Left renal cortex interstitium (tissue), 4 donors: ENCODE measurements around the gene BOC. TPM values are rescaled to one million over a fixed set of nuclear protein-coding genes. Genes with fewer than 3 reads are reported as not detected.

ENCODE experiments used
- DNase-seq, 4 donors: peaks; one replicate each; pipeline ENCODE4 v3.0.0-alpha.2; 2013; ENCODE audit warnings: low read depth in 4 of 4, low spot score in 2 of 4, missing footprints in 1 of 4
- polyA plus RNA-seq, 4 donors: library from polyadenylated mRNA; unstranded; fragments of 120-200 nt; gene quantifications; one replicate each; pipeline ENCODE4 v1.2.1, GENCODE V29; 2013; ENCODE audit not compliant: insufficient read length in 4 of 4

The BOC gene
- polyA plus RNA-seq, 4 donors, result 22.9 to 38.1 (median 30.0) TPM

- DNase-seq, result no peak
Observed at GRCh38 chr3:113222451-113223086, 11.2 kb downstream of the BOC start.

- no peak for DNase-seq
Observed at GRCh38 chr3:113223475-113224281, 12.3 kb downstream of the BOC start.

GRCh38 chr3:113225286-113225685 is 13.9 kb downstream of the BOC start:
- DNase-seq, result no peak

GRCh38 chr3:113226491-113226890 is 15.1 kb downstream of the BOC start:
- no peak for DNase-seq

- DNase-seq, result no peak
Observed at GRCh38 chr3:113227146-113227545, 15.8 kb downstream of the BOC start.

- DNase-seq, result no peak
Observed at GRCh38 chr3:113228498-113229286, 17.3 kb downstream of the BOC start.

GRCh38 chr3:113231391-113231790 is 20.0 kb downstream of the BOC start:
- no peak for DNase-seq

- DNase-seq, result no peak
Observed at GRCh38 chr3:113231827-113232253, 20.5 kb downstream of the BOC start.

GRCh38 chr3:113232342-113232741 is 21.0 kb downstream of the BOC start:
- no peak for DNase-seq

- DNase-seq, result no peak
Observed at GRCh38 chr3:113233497-113233896, 22.1 kb downstream of the BOC start.

- DNase-seq, result no peak
Observed at GRCh38 chr3:113234028-113234427, 22.7 kb downstream of the BOC start.

- DNase-seq, result no peak
Observed at GRCh38 chr3:113234688-113235260, 23.4 kb downstream of the BOC start.

GRCh38 chr3:113238503-113238902 is 27.1 kb downstream of the BOC start:
- no peak for DNase-seq

- DNase-seq, result no peak
Observed at GRCh38 chr3:113240841-113241240, 29.5 kb downstream of the BOC start.

- DNase-seq, result peak in 1 of 4 donors; percentile 49
Observed at GRCh38 chr3:113241292-113242095, 30.1 kb downstream of the BOC start.

- peak in 2 of 4 donors; percentile 41 to 75 for DNase-seq
Observed at GRCh38 chr3:113242096-113242581, 30.8 kb downstream of the BOC start.

GRCh38 chr3:113243071-113243470 is 31.7 kb downstream of the BOC start:
- DNase-seq, result no peak

GRCh38 chr3:113243846-113244245 is 32.5 kb downstream of the BOC start:
- DNase-seq, result no peak

GRCh38 chr3:113245761-113246161 is 34.4 kb downstream of the BOC start:
- no peak for DNase-seq

GRCh38 chr3:113247068-113247467 is 35.7 kb downstream of the BOC start:
- no peak for DNase-seq
